Measurements from ENCODE around the gene RSKR. TPM values are rescaled to one million over a fixed set of nuclear protein-coding genes. Genes with fewer than 3 reads are reported as not detected.
A peak's percentile ranks its signal among the peaks of the same experiment; 100 is the strongest.
"Not testable (repeated sequence)": the region's sequence is repeated elsewhere in the genome, so short reads cannot be mapped to it uniquely, and the experiment has no call there.

Gene RSKR, protein sequence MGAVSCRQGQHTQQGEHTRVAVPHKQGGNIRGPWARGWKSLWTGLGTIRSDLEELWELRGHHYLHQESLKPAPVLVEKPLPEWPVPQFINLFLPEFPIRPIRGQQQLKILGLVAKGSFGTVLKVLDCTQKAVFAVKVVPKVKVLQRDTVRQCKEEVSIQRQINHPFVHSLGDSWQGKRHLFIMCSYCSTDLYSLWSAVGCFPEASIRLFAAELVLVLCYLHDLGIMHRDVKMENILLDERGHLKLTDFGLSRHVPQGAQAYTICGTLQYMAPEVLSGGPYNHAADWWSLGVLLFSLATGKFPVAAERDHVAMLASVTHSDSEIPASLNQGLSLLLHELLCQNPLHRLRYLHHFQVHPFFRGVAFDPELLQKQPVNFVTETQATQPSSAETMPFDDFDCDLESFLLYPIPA
- total RNA-seq, result 2.5 and 5.1 TPM in 2 replicates

DNA sequence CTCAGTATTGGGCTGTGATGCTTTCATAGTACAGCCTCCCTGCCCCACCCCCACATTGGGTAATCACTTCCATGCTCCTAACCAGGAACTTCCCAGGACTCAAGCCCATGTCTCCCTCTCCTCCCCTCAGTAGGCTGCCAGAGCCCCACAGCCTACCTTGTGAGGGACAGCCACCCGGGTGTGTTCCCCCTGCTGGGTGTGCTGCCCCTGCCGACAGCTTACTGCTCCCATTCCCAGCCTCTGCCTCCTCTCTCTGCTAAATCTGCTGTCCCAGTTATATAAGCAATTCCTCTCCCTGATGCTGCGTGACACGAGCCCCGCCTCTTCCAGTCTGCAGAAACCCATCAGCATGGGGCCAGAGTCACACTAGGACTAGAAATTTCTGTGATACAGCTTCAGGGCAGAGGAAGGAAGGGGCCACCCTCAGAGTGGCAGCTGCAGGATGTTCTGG, at the start of gene RSKR:
TSS of gene RSKR (minus strand) at position 255 of the 451 bp plus-strand sequence. CDS start at position 231, 24 bp downstream.
- no peak for DNase-seq (ENCODE audit: extremely low read depth, low read depth, low spot score)

DNA sequence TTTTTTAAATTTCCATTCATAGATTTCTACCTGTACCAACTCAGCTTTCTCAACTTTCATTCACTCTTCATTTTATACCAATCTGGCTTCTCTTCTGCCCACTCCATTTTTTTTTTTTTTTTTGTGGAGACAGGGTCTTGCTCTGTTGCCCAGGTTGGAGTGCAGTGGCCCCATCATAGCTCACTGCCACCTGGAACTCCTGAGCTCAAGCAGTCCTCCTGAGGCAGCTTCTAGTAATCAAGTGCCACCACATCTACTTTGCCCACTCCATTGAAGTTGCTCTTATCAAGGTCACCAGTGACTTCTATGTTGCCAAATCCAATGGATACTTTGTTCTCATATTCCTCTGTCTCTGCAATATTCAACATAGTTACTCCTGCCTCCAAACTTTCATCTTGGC, 49.7 kb upstream of the RSKR start:
- DNase-seq (ENCODE audit: extremely low read depth, low read depth, low spot score), result no peak

DNA sequence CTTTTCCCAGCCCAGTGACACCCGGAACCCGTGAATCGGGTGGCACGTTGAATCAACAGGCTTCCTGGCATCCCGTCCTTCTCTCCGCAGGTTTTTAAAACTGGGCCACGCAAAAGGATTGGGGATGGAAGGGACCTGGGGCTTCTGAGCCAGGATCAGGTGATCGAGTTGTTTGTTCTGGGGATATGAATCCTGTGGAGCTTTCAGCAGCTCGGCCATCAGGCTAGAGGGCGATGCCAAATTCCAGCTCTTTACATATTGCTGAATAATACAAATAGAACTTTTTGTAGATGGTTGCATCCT, 48.5 kb upstream of the RSKR start:
- DNase-seq (ENCODE audit: extremely low read depth, low read depth, low spot score), result no peak

DNA sequence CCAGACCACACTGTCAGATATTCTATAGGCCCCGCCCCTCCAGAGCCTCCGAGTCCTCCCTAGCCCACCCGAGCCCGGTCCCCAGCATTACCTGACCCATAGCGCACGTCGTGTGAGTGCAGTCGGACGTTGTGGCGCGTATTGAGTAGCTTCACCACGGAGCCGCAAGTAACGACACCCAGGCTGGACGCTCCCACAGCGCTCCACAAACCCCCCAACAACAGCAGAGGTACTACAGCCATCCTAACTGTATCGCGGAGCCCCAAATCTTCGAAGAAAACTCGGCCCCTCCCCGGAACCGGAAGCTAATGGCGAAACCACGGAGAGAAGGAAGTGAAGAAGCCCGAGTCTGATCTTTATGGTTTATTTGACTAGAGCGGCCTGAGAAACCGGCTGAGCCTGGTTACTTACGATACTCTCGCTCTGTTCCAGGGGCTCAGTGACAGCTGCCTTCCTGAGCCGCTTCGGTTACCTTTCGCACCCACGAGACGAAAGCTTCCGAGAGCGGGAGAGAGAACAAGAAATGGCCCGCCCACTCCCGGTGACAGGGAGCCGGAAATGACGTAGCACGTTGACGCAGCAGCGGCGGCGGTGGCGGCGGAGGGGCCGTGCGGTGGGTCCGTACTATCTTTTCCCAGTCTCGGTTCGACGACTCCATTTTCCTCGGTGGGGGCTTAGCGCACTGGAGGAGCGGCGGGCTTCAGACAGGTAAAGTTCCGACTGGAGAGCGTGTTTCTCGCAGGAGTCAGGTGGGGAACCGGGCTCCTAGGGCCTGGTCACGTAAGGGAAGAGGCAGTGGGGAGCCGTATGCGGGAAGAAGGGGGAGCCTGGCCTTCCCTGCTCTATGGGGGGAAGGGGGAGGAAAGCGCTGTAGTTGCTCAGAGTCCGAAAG, 47.9 kb upstream of the RSKR start, which contains the start of the genes SDF2 and SUPT6H:
TSS of gene SDF2 (minus strand) at position 272 of the 892 bp plus-strand sequence. CDS start at position 242, 30 bp downstream.
TSS of gene SUPT6H (plus strand) at position 571 of the 892 bp plus-strand sequence. CDS start 11,197 bp downstream, outside the sequence.
- DNase-seq (ENCODE audit: extremely low read depth, low read depth, low spot score), result peak; percentile 47

DNA sequence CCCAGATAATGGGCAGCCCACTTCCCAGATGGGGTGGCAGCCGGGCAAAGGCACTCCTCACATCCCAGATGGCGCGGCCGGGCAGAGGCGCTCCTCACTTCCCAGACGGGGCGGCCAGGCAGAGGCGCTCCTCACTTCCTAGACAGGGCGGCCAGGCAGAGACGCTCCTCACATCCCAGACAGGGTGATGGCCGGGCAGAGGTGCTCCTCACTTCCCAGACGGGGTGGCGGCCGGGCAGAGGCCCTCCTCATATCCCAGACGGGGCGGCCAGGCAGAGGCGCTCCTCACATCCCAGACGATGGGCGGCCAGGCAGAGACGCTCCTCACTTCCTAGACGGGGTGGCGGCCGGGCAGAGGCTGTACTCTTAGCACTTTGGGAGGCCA, 45.5 kb upstream of the RSKR start:
- DNase-seq (ENCODE audit: extremely low read depth, low read depth, low spot score), result not testable (repeated sequence)

DNA sequence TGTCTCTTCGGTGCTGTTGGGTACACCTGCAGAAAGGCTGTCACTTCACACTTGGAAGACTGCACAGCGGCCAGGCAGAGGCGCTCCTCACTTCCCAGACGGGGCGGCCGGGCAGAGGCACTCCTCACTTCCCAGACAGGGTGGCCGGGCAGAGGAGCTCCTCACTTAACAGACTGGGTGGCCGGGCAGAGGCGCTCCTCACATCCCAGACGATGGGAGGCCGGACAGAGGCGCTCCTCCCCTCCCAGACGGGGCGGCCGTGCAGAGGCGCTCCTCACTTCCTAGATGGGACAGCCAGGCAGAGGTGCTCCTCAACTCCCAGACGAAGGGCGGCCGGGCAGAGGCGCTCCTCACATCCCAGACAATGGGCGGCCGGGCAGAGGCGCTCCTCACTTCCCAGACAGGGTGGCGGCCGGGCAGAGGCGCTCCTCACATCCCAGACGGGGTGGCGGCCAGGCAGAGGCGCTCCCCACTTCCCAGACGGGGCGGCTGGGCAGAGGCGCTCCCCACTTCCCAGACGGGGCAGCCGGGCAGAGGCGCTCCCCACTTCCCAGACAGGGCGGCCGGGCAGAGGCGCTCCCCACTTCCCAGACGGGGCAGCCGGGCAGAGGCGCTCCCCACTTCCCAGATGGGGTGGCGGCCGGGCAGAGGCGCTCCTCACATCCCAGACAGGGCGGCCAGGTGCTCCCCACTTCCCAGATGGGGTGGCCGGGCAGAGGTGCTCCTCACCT, 44.9 kb upstream of the RSKR start:
- not testable (repeated sequence) for DNase-seq (ENCODE audit: extremely low read depth, low read depth, low spot score)

DNA sequence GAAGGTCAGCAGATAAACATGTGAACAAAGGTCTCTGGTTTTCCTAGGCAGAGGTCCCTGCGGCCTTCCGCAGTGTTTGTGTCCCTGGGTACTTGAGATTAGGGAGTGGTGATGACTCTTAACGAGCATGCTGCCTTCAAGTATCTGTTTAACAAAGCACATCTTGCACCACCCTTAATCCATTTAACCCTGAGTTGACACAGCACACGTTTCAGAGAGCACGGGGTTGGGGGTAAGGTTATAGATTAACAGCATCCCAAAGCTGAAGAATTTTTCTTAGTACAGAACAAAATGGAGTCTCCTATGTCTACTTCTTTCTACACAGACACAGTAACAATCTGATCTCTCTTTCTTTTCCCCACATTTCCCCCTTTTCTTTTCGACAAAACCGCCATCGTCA, 44.4 kb upstream of the RSKR start:
- DNase-seq (ENCODE audit: extremely low read depth, low read depth, low spot score), result not testable (repeated sequence)

DNA sequence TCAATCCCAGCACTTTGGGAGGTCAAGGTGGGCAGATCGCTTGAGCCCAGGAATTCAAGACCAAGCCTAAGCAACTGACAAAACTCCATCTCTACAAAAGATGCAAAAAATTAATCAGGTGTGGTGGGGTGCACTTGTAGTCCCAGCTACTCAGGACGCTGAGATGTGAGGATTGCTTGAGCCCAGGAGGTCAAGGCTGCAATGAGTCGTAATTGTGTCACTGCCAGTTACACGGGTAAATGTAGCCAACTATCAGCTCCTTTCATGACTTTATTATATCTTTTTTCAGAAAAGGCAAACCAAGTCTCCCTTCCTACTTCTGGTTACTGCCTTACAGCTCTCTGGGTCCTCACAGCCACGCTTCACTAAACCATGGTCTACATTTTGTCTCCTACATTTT, 43.8 kb upstream of the RSKR start:
- no peak for DNase-seq (ENCODE audit: extremely low read depth, low read depth, low spot score)

DNA sequence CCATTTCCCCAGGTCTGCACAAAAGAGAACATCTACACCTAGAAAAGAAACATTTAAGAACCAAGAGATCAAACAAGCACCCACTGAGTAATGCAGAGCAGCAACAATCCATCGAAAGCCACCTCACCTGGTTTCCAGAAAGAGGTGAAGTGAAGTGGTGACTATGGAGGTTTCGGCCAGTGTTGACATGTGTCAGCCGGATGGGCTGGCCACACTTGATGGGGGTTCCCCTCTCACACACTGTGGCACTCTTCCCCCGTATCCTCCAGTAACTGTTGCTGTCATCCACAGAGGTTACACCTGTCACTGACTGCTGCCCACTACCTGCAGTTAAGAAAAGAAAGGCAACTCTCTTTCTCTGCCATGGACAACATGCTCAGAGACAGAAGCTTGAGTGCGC, 41.2 kb upstream of the RSKR start:
- no peak for DNase-seq (ENCODE audit: extremely low read depth, low read depth, low spot score)

DNA sequence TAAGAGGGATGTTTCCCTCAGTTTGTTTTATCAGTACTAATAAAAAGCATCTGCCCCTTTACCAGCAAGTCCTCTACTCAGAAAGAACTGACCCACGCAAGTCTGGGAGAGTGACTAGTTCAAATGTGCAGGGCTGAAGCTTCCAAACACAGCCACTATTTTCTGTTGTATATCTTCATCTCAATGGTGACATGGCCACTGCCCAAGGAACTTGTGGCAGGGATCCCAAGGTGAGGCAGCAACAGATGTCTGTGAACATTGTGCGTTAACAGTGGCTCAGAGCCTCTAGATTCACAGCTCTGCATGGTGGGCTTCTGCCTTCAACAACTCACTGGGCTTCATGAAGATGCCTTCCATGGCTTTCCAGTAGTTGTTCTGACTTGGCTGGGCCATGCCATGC, 34.7 kb upstream of the RSKR start:
- DNase-seq (ENCODE audit: extremely low read depth, low read depth, low spot score), result no peak

DNA sequence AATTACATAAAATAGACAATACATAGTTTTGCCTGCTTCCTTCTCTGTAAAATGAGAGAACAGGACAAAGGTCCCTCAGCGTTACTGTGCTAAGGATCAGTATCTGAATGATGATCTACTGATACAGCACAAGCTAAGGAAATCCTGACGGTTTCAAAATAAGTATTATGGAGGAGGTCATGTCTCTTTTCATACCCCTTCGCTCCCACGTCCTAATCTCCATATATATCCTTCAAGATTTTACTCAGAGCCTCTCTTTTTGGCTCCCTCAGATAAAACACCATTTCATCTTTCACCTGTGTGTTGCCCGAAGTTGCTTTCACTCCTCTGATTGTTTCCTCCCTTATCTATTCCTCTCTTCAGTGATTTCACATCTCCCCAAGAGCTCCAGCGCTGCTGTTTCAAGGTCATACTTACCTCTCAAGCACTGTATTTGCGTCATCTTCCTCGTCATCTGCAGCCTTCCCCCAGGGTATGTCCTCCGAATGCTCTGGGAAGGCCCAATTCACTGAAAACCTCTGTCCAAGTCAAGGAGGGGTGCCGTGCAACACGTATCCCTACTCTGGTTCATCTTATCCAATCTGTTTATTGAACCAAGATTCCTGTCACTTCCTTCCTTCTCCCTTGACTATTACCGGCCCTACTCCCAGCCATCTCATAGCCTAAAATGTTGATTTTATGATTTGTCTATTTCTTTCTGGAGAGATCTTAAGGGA, 32.2 kb upstream of the RSKR start:
- DNase-seq (ENCODE audit: extremely low read depth, low read depth, low spot score), result no peak

DNA sequence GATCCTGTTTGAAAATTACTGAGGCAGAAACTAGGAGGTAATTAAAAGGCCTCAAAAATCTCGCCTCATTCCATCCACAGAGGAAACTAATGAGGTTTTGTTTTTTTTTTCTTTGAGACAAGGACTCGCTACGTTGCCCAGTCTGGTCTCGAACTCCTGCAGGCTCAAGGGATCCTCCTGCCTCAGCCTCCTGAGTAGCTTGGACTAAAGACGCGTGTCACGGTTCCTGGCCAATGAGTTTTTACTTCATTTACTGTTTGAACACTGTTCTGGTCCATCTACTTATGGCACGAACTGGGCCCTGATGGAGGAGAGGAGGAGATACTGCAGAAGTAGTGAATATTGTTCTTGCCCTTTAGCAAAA, 31.6 kb upstream of the RSKR start:
- no peak for DNase-seq (ENCODE audit: extremely low read depth, low read depth, low spot score)

DNA sequence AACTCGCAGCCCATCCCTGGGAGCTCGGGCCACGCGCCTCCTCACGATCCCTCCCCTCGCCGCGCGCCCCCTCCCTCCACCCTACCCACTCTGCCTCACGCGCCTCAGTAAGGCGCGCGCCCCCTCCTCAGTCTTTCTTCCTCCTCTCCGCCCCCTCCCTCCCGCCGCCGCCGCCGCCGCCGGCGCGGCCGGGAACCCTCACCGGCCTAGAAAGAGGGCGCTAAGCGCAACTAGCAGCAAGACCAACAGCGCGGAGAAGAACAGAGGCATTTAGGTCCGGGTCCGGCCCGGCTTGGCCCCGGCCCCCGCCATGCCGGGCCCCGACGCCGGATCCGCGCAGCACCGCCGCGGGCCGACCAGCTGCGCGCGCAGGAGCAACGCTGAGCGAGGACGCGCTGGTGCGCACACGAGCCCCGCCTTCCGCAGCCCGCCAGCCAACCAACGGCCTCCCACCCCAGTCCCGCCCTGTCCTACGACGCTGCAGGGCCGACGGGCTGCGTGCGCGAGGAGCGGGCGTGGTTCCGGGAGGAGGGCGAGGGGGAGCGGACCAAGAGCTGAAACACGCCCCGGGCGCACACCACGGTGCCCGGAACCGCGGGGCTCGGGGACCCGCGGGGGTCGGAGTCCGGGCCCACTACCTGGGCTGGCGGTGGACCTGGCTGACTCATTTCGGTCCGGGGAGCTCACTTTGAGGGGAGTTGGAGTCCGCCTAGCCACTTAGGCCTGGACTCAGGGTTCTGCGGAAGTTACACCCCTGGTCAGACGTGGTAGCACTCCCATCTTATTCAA, 31.0 kb upstream of the RSKR start, which contains the start of gene BLTP2:
TSS of gene BLTP2 (minus strand) at position 372 of the 789 bp plus-strand sequence. CDS start at position 270, 102 bp downstream.
- peak; percentile 48 for DNase-seq (ENCODE audit: extremely low read depth, low read depth, low spot score)

DNA sequence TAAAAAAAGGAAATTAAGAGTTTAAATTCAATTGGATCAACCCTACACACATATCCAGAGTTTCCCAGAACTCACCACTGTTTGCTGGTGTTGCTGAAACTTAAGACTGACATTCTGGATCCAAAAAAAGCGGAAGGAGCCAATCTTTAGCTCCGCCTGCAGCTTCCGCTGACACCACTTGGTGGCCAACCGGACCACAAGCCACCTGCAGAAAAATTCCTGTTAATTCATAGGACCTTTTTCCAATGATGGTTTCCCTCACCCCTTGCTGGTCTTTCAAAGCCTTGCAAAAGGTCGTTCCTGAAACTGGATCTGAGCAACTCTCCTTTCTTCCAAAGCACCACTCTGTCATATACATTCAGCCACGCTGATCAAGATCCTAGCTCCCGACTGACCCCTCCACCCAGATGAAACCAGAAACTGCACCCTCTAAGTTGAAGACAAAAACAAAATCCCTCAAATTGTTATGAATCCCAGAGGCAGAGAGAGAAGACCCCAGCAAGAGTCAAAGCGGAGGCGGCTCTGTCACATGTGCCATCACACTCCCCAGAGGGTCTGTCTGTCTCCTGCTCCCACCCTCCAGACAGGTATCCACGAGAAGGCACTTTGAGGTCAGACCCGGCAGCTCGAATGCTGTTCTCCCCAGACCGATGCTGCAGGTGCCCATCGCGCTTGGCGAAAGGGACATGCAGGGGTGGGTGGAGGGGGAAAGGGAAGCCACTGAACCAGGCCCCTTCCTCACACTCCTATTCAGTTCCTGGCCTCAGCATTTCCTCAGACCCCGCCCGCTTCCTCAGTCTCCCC, 30.2 kb upstream of the RSKR start:
- DNase-seq (ENCODE audit: extremely low read depth, low read depth, low spot score), result no peak

DNA sequence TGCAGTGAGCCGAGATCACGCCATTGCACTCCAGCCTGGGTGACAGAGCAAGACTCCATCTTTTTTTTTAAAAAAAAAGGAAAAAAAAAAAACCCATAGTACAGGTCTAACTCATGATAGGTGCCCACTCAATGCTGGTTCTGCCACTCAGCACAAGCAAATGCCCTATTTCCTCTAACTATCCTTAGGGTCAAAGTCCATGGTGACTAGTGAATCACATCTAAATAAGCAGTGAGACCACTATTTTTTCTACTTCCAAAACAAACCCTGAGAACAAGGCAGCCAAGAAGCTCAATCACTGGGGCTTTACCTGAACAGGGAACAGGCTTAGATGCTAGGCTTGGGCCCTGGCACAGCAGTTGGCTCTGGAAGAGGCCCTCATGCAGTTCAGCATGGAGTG, 27.6 kb upstream of the RSKR start:
- DNase-seq (ENCODE audit: extremely low read depth, low read depth, low spot score), result no peak

DNA sequence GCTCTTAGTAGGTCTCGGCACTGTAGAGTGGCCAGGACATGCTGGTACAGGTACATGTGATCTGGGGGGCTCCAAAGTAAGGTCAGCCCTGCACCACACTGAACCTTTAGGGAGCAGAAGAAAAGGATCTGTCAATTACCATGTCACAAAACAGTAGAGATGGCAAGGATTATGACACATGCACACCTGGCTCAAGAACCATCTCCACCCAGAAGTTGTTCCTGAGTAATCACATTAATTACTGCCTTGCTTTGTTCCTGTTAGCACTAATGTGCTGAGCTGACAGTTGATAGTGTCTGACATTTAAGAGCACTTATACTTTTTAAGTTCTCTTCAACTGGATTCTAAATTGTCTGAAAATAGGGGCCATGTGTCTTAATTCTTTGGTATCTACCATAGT, 21.5 kb upstream of the RSKR start:
- DNase-seq (ENCODE audit: extremely low read depth, low read depth, low spot score), result no peak

DNA sequence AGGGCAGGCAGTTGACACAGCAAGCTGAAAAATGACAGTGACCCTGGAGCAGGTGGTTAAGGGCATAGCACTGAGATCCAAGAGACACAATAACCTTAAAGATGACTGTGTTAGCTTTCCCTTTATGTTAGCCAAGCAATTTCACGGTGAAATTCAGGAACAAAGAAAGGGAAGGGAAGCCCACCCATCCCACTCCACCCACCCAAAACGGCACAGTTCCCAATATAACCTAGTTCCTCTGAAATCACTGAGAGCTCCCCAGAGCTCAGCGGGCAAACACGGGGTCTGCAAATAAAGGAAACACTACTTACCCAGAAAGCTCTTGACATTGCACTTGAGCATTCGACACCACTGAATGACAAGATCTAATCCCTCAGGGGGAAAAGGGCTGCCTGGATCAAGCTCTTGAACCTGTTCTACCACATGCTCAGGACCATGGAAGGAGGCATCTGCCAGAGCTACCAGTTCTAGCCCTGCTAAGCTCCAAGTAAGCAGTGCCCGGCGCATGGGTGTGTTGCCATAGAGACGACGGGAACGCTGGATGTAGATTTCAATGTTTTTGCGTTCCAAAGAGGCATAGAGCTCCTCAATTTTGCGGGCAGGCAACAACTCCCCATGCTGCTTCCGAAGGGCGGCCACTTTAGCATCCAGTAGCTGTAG, 20.4 kb upstream of the RSKR start:
- no peak for DNase-seq (ENCODE audit: extremely low read depth, low read depth, low spot score)

DNA sequence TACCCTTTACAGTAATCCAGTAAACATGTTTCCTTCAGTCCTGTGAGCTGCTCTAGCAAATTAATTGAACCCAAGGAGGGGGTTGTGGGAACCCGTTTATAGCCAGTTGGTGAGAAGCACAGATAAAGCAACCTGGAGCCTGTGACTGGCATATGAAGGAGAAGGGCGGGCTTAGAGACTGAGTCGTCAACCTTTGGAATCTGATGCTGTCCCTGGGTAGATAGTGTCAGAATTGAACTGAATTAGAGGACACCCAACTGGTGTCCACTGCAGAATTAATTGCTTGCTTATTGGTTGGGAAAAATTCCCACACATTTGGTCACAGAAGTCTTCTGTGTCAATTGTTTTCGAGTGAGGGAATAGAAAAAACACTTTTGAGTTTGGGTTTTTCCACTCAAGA, 12.8 kb upstream of the RSKR start:
- DNase-seq (ENCODE audit: extremely low read depth, low read depth, low spot score), result no peak
